HUES48 (cell line): ENCODE measurements around the gene TSC2.

Experiments
- H3K27ac ChIP-seq: one replicate; pipeline ENCODE4 v1.7.0; 2013; ENCODE audit warnings: low read depth, low read length, inconsistent platforms
- H3K27me3 ChIP-seq: 2 replicates; pipeline ENCODE4 v1.6.1; 2013; ENCODE audit warnings: mild to moderate bottlenecking, low read length; ENCODE audit not compliant: control insufficient read depth, insufficient read depth
- H3K36me3 ChIP-seq: 2 replicates; pipeline ENCODE4 v1.6.1; 2013; ENCODE audit warnings: low read length; ENCODE audit not compliant: control insufficient read depth, insufficient read depth
- H3K4me1 ChIP-seq: 2 replicates; pipeline ENCODE4 v1.6.1; 2013; ENCODE audit warnings: mild to moderate bottlenecking, low read length; ENCODE audit not compliant: control insufficient read depth, insufficient read depth
- H3K4me3 ChIP-seq: 2 replicates; pipeline ENCODE4 v1.5.1; 2013; ENCODE audit warnings: mild to moderate bottlenecking, low read depth, low read length
- H3K9ac ChIP-seq: 2 replicates; pipeline ENCODE4 v1.6.1; 2013; ENCODE audit warnings: mild to moderate bottlenecking, low read depth, low read length, moderate library complexity
- H3K9me3 ChIP-seq: 2 replicates; pipeline ENCODE4 v1.6.1; 2013; ENCODE audit warnings: low read length; ENCODE audit not compliant: control insufficient read depth, insufficient read depth

The TSC2 gene

GRCh38 chr16:2077016-2077415 lies 29.2 kb downstream of the TSC2 start:
- Histone ChIP-seq H3K9ac (no peak overlapping the region), H3K27ac (no peak overlapping the region), H3K9me3 (no peaks in the 10 kb centered on the region), H3K27me3 (no peaks in the 10 kb centered on the region), H3K4me1 (no peaks in the 10 kb centered on the region), H3K4me3 (no peak overlapping the region), H3K36me3 (peaks cover 53% of the 10 kb centered on the region)

- Histone ChIP-seq H3K4me3 (no peak overlapping the region), H3K9ac (no peak overlapping the region), H3K9me3 (no peaks in the 10 kb centered on the region), H3K36me3 (peaks cover 53% of the 10 kb centered on the region), H3K27me3 (no peaks in the 10 kb centered on the region), H3K4me1 (no peaks in the 10 kb centered on the region), H3K27ac (no peak overlapping the region)
These were observed 29.9 kb downstream of the TSC2 start for GRCh38 chr16:2077696-2078095.

- H3K27ac ChIP-seq = no peak overlapping the region
- H3K4me1 ChIP-seq = no peaks in the 10 kb centered on the region
- peaks cover 50% of the 10 kb centered on the region for H3K36me3 ChIP-seq
- no peak overlapping the region for H3K9ac ChIP-seq
- H3K4me3 ChIP-seq = no peak overlapping the region
- H3K27me3 ChIP-seq = no peaks in the 10 kb centered on the region
- no peaks in the 10 kb centered on the region for H3K9me3 ChIP-seq
These were observed 30.3 kb downstream of the TSC2 start for GRCh38 chr16:2078096-2078495.

GRCh38 chr16:2078691-2079090 lies 30.9 kb downstream of the TSC2 start:
- Histone ChIP-seq H3K4me3 (no peak overlapping the region), H3K9me3 (no peaks in the 10 kb centered on the region), H3K27me3 (no peaks in the 10 kb centered on the region), H3K36me3 (peaks cover 49% of the 10 kb centered on the region), H3K9ac (no peak overlapping the region), H3K27ac (no peak overlapping the region), H3K4me1 (no peaks in the 10 kb centered on the region)

- H3K9ac ChIP-seq = no peak overlapping the region
- H3K36me3 ChIP-seq = peaks cover 43% of the 10 kb centered on the region
- H3K9me3 ChIP-seq = no peaks in the 10 kb centered on the region
These were observed 31.6 kb downstream of the TSC2 start for GRCh38 chr16:2079311-2079800.

GRCh38 chr16:2079991-2080390 lies 32.2 kb downstream of the TSC2 start:
- H3K4me3 ChIP-seq = no peak overlapping the region
- H3K27ac ChIP-seq = no peak overlapping the region
- no peaks in the 10 kb centered on the region for H3K9me3 ChIP-seq
- no peak overlapping the region for H3K9ac ChIP-seq
- no peaks in the 10 kb centered on the region for H3K4me1 ChIP-seq
- H3K36me3 ChIP-seq = peaks cover 39% of the 10 kb centered on the region
- H3K27me3 ChIP-seq = no peaks in the 10 kb centered on the region

More at GRCh38 chr16:2079311-2079800, 31.6 kb downstream of the TSC2 start:
- Histone ChIP-seq H3K4me3 (no peak overlapping the region), H3K27ac (no peak overlapping the region), H3K4me1 (no peaks in the 10 kb centered on the region), H3K27me3 (no peaks in the 10 kb centered on the region)

GRCh38 chr16:2081201-2082084 lies 33.7 kb downstream of the TSC2 start:
- H3K36me3 ChIP-seq = peaks cover 41% of the 10 kb centered on the region
- H3K4me1 ChIP-seq = no peaks in the 10 kb centered on the region

GRCh38 chr16:2082171-2082982 lies 34.6 kb downstream of the TSC2 start:
- H3K9me3 ChIP-seq = no peaks in the 10 kb centered on the region
- H3K27ac ChIP-seq = no peak overlapping the region
- H3K36me3 ChIP-seq = peaks cover 44% of the 10 kb centered on the region
- H3K9ac ChIP-seq = no peak overlapping the region
- no peak overlapping the region for H3K4me3 ChIP-seq
- H3K27me3 ChIP-seq = no peaks in the 10 kb centered on the region
- no peaks in the 10 kb centered on the region for H3K4me1 ChIP-seq

More at GRCh38 chr16:2081201-2082084, 33.7 kb downstream of the TSC2 start:
- H3K4me3 ChIP-seq = no peak overlapping the region
- no peak overlapping the region for H3K27ac ChIP-seq
- no peaks in the 10 kb centered on the region for H3K27me3 ChIP-seq
- no peaks in the 10 kb centered on the region for H3K9me3 ChIP-seq
- H3K9ac ChIP-seq = no peak overlapping the region

GRCh38 chr16:2082983-2083364 lies 35.2 kb downstream of the TSC2 start:
- no peak overlapping the region for H3K9ac ChIP-seq
- no peak overlapping the region for H3K4me3 ChIP-seq
- peaks cover 50% of the 10 kb centered on the region for H3K36me3 ChIP-seq
- H3K27me3 ChIP-seq = no peaks in the 10 kb centered on the region
- H3K9me3 ChIP-seq = no peaks in the 10 kb centered on the region
- H3K27ac ChIP-seq = no peak overlapping the region
- H3K4me1 ChIP-seq = no peaks in the 10 kb centered on the region

- Histone ChIP-seq H3K27ac (no peak overlapping the region), H3K27me3 (no peaks in the 10 kb centered on the region), H3K4me3 (no peak overlapping the region), H3K36me3 (peaks cover 53% of the 10 kb centered on the region), H3K4me1 (no peaks in the 10 kb centered on the region), H3K9me3 (no peaks in the 10 kb centered on the region), H3K9ac (no peak overlapping the region)
These were observed 35.6 kb downstream of the TSC2 start for GRCh38 chr16:2083409-2083808.
